Mucosa of stomach (tissue), 1 donor: ENCODE data around the gene LBH.
A peak's percentile ranks its signal among the peaks of the same experiment; 100 is the strongest.

Source experiments
- H3K27me3 ChIP-seq: one replicate; pipeline ENCODE4 v1.7.0; 2013; ENCODE audit warnings: mild to moderate bottlenecking, low read length; ENCODE audit not compliant: control insufficient read depth, insufficient read depth
- H3K36me3 ChIP-seq: one replicate; pipeline ENCODE4 v1.7.0; 2013; ENCODE audit warnings: low read length; ENCODE audit not compliant: control insufficient read depth, insufficient read depth
- H3K4me1 ChIP-seq: one replicate; pipeline ENCODE4 v1.7.0; 2013; ENCODE audit warnings: mild to moderate bottlenecking, low read length; ENCODE audit not compliant: control insufficient read depth, insufficient read depth
- H3K4me3 ChIP-seq: one replicate; pipeline ENCODE4 v1.7.0; 2013; ENCODE audit warnings: low read length
- H3K9ac ChIP-seq: one replicate; pipeline ENCODE4 v1.7.0; 2013; ENCODE audit warnings: mild to moderate bottlenecking, low read length, moderate library complexity
- H3K9me3 ChIP-seq: one replicate; pipeline ENCODE4 v1.7.0; 2013; ENCODE audit warnings: mild to moderate bottlenecking, low read length, moderate library complexity; ENCODE audit not compliant: control insufficient read depth
- donor health status: Pancreatic carcinoma.

Gene LBH

DNA sequence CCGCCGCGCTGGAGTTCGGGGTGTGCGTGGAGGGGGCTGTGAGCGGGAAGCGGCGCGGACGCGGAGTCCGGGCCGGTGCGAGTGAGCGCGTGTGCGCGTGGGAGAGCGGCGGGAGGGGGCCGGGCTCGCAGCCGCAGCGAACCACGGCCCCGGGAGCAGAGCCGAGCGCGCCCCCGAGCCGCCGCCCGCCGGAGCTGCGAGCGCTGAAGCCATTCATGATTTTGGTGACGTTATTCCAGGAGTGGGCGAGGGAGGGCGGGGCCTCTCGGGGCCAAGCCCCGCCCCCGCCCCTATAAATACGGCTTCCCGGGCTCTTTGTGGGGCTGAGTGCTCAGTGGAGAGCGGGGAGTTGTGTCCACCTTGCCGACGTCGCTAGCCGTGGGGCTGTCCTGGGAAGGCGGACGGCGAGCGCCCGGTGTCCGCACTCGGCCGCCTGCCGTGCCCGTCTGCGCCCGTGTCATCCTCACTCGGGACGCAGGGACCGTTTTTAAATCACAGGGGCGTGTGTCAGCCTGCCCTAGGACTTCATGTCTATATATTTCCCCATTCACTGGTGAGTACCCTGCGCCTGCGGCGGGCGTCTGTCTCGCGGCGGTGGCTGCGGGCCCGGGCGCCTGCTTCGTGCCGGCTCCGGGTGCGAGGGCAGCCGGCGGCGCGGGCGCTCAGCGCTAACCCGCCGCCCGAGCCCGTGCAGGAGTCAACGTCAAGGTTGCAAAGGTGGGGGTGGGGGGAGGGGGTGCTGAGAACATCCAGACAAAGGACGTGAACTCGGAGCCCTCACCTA is at the start of gene LBH:
Gene LBH, plus strand, starts transcription at position 323 of the 784 bp plus-strand sequence. Its CDS starts 205 bp downstream, at position 528.
- H3K4me3 ChIP-seq, result peak within 1 kb of the TSS; percentile 64
- peak within 1 kb of the TSS; percentile 85 for H3K9ac ChIP-seq
- peaks cover 39% of the 10 kb centered on the region for H3K27me3 ChIP-seq
- no peaks in the 10 kb centered on the region for H3K36me3 ChIP-seq
- H3K4me1 ChIP-seq, result peaks cover 18% of the 10 kb centered on the region
- no peaks in the 10 kb centered on the region for H3K9me3 ChIP-seq

DNA sequence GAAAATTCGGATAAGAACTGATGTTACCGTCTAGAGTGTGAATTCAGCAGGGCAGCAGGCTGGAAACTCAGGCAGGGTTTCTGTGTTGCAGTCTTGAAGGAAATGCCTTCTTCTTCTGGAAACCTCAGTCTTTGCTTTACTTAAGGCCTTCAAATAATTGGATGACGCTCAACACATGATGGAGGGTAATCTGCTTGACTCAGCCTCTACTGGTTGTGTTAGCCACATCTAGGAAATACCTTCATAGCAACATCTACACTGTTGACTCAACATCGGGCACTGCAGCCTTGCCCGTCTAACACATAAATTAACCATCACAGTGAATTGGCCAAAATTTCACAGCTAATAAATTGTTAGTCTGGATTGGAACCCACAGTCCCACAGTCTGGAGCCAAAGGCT is 47.3 kb upstream of the LBH start:
- H3K9ac ChIP-seq, result no peak overlapping the region
- H3K36me3 ChIP-seq, result no peaks in the 10 kb centered on the region
- no peaks in the 10 kb centered on the region for H3K4me1 ChIP-seq
- no peak overlapping the region for H3K4me3 ChIP-seq
- no peaks in the 10 kb centered on the region for H3K9me3 ChIP-seq
- no peaks in the 10 kb centered on the region for H3K27me3 ChIP-seq

DNA sequence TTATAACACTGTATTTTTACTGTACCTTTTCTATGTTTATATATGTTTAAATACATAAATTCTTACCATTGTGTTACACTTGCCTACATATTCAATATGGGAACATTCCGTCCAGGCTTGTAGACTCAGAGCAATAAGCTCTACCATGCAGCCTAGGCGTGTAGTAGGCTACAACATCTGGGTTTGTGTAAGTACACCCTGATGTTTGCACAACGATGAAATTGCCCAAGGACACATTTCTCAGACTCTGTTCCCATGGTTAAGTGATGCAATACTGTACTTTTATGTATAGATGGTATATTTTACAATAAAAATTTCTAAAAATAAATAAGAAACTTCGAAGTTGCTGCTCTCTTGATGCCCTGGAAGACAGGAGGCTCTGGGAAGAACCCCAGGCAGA is 46.2 kb upstream of the LBH start:
- H3K36me3 ChIP-seq, result no peaks in the 10 kb centered on the region
- no peak overlapping the region for H3K9ac ChIP-seq
- H3K9me3 ChIP-seq, result no peaks in the 10 kb centered on the region
- no peaks in the 10 kb centered on the region for H3K27me3 ChIP-seq
- no peaks in the 10 kb centered on the region for H3K4me1 ChIP-seq
- H3K4me3 ChIP-seq, result no peak overlapping the region

DNA sequence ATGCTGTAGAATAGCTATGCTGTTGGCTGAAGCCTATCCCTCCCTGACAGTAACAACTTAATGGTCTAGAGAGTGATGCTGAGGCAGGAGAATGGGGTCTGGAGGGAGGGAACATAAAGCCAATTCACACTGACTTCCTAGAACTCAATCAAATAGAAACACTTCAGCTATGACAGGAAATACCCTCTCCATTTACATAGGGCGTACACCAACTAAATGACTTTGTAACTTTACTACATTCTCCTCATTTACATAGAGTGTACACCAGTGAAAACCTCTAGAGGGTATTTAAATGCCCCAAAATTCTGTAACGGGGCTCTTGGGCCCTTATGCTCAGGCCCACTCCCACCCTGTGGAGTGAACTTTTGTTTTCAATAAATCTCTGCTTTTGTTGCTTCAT is 43.0 kb upstream of the LBH start:
- Histone ChIP-seq H3K4me1 (no peaks in the 10 kb centered on the region), H3K9ac (no peak overlapping the region), H3K27me3 (no peaks in the 10 kb centered on the region), H3K36me3 (no peaks in the 10 kb centered on the region), H3K4me3 (no peak overlapping the region), H3K9me3 (no peaks in the 10 kb centered on the region)

DNA sequence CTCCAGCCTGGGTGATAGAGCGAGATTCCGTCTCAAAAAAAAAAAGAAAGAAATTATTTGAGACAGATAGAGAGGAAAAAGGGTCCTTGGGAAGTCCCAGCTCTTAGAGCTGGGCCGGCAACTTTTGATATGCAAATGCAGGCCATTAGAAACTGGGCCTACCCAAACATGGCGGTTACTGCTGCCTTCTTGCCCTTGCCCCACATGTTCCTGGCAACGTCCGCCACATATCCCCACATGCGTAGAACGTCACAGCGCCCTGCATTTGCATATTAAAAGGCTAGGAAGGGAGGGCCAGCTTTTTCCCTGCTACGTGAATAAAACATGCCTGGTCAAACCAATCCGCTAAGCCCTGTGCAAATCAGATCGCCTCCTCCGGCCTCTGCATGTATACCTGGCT is 40.7 kb upstream of the LBH start:
- Histone ChIP-seq H3K9ac (no peak overlapping the region), H3K27me3 (no peaks in the 10 kb centered on the region), H3K36me3 (no peaks in the 10 kb centered on the region), H3K4me3 (no peak overlapping the region), H3K9me3 (no peaks in the 10 kb centered on the region), H3K4me1 (no peaks in the 10 kb centered on the region)

DNA sequence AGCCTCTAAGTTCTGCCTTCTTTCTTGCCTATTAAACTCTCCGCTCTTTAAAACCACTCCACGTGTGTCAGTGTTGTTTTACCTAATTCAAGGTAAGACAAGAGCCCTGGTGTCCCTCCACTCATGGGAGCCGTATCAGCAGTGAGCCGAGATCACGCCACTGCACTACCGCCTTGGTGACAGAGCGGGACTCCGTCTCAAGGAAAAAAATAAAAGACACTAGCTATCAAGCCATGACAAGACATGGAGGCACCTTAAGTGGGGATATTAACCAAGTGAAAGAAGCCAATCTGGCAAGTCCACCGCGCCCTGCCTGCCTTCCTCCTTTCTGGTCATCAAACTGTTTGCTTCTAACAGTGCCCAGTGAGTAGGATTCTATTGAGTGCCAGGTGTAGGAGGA is 40.2 kb upstream of the LBH start:
- no peak overlapping the region for H3K9ac ChIP-seq
- no peaks in the 10 kb centered on the region for H3K27me3 ChIP-seq
- H3K4me3 ChIP-seq, result no peak overlapping the region
- no peaks in the 10 kb centered on the region for H3K36me3 ChIP-seq
- no peaks in the 10 kb centered on the region for H3K4me1 ChIP-seq
- H3K9me3 ChIP-seq, result no peaks in the 10 kb centered on the region

DNA sequence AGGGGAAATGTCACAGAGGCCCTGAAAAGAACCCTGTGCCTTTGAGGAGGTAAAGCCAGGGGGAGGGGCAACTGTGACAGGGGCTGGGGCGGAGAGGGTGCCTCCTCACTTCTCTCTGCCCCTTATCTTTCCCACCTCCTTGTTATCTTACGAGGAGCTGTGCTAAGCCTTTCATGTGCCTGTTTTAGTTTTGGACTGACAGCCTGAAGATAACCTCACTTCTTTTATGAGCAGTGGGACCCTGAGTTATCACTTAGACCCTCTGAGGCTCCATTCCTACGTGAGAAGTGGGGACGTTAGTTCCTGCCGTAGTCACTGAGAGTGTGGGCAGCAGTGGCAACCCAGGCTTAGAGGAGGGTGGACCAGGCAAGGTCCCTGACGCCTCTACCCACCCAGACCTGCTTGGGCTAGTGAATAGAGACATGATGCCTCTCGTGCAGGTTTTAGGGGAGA is 39.5 kb upstream of the LBH start:
- Histone ChIP-seq H3K4me1 (no peaks in the 10 kb centered on the region), H3K36me3 (no peaks in the 10 kb centered on the region), H3K27me3 (no peaks in the 10 kb centered on the region), H3K9ac (no peak overlapping the region), H3K9me3 (no peaks in the 10 kb centered on the region), H3K4me3 (no peak overlapping the region)

DNA sequence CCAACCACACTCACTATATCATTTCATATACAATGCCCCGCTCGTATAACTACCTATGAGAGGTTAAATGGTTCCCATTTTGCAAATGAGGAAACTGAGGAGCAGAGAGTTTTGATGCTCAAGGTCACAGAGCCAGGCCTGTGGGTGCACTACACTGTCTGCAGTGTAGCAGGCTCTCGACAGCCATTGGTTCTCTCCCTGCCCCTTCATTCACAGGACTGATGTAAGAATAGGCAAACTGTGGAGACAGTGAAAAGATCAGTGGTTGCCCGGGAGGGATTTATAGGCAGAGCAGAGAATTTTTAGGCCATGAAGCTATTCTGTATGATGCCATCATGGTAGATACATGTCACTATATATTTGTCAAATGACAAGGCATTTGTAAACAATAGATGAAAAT is 39.0 kb upstream of the LBH start:
- no peaks in the 10 kb centered on the region for H3K4me1 ChIP-seq
- H3K4me3 ChIP-seq, result no peak overlapping the region
- no peaks in the 10 kb centered on the region for H3K27me3 ChIP-seq
- no peaks in the 10 kb centered on the region for H3K9me3 ChIP-seq
- H3K36me3 ChIP-seq, result no peaks in the 10 kb centered on the region
- no peak overlapping the region for H3K9ac ChIP-seq

DNA sequence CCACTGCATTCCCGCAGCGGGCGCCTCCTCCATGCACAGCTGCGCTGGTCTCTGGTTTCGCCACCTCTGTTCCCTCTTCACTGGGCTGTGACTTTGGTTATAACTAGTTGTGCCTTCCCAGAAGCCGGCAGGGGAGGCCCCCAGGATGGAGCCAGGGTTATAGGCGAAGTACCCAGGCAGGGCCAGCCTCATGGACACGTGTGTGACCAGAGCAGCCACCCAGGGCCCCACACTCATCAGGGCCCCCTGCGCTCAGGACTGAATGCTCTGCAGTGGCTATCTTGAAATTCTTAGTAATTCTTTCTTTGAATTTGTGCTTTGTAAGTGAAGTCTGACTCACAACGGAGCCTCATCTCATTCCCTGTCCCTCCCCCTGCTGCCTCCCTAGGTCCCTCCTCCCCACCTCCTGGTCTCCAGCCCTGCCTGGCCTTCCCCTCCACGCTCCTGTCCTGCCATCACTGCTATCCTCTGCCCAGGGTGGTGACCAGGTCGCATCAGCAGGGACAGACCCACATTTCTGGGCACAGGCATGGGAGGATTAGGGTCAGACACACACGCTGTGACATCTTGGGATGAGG is 38.1 kb upstream of the LBH start:
- Histone ChIP-seq H3K9ac (no peak overlapping the region), H3K36me3 (no peaks in the 10 kb centered on the region)

DNA sequence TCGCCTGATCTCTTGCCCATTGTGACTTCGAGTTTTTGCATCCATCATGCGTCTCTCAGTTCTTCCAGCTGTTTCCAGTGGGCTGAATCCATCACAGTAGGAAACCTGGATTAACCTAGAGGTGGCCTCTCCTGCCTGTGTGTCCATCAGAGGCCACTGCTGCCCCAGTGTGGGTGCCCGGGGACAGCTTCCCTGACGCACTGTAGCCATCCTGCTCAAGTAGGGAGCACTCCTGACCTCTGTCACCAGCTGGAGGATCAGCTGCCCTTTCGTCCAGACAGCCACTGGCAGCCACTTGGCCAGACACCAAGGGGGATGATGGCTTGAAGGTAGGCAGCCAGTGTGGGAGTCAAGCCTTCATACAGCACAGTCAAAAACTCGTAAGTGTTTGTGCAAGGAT is 36.9 kb upstream of the LBH start:
- no peaks in the 10 kb centered on the region for H3K9me3 ChIP-seq
- H3K4me1 ChIP-seq, result no peaks in the 10 kb centered on the region
- no peak overlapping the region for H3K4me3 ChIP-seq
- H3K36me3 ChIP-seq, result no peaks in the 10 kb centered on the region
- H3K9ac ChIP-seq, result no peak overlapping the region
- H3K27me3 ChIP-seq, result no peaks in the 10 kb centered on the region

More for the DNA sequence above, 38.1 kb upstream of the LBH start:
- no peaks in the 10 kb centered on the region for H3K4me1 ChIP-seq
- no peak overlapping the region for H3K4me3 ChIP-seq
- no peaks in the 10 kb centered on the region for H3K9me3 ChIP-seq
- no peaks in the 10 kb centered on the region for H3K27me3 ChIP-seq

DNA sequence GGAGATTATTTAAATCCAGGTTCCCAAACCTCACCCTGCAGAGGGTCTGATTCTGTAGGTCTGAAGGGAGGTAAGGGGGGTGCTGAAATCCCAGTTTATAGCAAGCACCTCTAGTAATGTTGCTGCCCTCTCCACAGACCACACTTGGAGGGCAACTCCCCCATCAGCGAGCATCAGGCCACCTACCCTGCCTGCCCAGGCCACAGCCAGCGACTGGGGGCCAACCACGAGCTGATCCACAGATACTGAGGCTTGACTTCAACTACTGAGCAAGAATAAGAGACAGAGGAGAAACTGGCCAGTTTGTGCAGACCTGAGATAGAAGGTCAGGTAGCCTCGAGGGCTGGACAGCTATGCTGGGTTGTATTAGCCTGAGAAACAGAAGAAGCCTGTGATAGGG is 36.3 kb upstream of the LBH start:
- Histone ChIP-seq H3K4me1 (no peaks in the 10 kb centered on the region), H3K4me3 (no peak overlapping the region)

DNA sequence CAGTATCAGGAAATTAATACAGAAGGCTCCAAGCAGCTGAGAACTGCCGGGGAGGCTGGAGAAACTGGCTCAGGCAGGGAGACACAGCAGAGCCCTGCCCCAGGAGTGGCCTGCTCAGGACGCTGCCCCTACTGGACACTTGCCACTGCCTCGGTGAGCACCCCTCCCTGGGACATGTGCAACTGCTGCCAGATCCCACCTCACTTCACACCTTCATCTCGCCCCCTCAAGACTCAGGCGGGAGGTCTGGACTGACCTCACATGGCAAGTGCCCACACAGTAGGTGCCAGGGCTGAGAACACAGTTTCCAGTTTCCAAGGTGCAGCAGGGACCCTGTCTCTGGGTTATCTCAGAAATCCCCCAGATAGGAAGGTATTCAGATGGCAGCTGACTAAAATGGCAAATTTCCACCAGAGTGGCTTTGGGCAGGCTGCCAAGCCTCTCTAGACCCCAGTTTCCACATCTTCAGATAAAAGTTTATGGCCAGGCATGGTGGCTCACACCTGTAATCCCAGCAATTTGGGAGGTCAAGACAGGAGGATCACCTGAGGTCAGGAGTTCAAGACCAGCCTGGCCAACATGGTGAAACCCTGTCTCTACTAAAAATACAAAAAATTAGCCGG is 33.7 kb upstream of the LBH start:
- no peak overlapping the region for H3K9ac ChIP-seq
- H3K4me1 ChIP-seq, result no peaks in the 10 kb centered on the region
- no peaks in the 10 kb centered on the region for H3K9me3 ChIP-seq
- no peak overlapping the region for H3K4me3 ChIP-seq
- H3K27me3 ChIP-seq, result no peaks in the 10 kb centered on the region
- H3K36me3 ChIP-seq, result no peaks in the 10 kb centered on the region

More for the DNA sequence above, 36.3 kb upstream of the LBH start:
- Histone ChIP-seq H3K9ac (no peak overlapping the region), H3K9me3 (no peaks in the 10 kb centered on the region), H3K27me3 (no peaks in the 10 kb centered on the region), H3K36me3 (no peaks in the 10 kb centered on the region)
